GM21423 (cell line): ENCODE data around the gene SDC1.

ENCODE experiments used
- ATAC-seq: cut with Tn5 transposase; IDR thresholded peaks from one replicate; pipeline ENCODE4 v1.9.1; 2021; ENCODE audit warnings: mild to moderate bottlenecking, moderate library complexity; ENCODE audit not compliant: unreplicated experiment

SDC1 gene

GRCh38 chr2:20186078-20186854, 38.7 kb downstream of the SDC1 start:
- no peak for ATAC-seq

GRCh38 chr2:20185176-20186022, 39.5 kb downstream of the SDC1 start:
- ATAC-seq: no peak

GRCh38 chr2:20184067-20184938, 40.6 kb downstream of the SDC1 start:
- no peak for ATAC-seq

DNA sequence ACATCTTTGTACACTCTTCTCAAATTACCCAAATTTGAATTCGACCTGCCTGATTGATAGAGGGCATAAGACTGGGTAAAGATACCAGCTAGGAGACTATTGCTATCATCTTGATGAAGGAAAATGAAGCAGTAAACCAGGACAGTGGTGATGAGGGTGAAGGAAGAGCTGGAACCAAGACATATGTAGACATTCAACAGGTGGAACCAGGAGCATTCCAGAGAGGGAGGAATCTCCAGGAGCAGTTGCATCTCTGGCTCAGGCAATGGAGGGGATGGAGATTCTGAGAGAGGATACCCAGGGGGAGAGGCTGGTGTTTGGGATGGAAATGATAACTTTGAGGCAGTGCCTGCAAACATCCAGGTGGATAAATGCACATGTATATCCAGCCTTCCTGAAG, 41.6 kb downstream of the SDC1 start:
- no peak for ATAC-seq

- ATAC-seq: no peak
These were observed 42.5 kb downstream of the SDC1 start for GRCh38 chr2:20182241-20182931.

GRCh38 chr2:20181761-20182160, 43.2 kb downstream of the SDC1 start:
- ATAC-seq: no peak

DNA sequence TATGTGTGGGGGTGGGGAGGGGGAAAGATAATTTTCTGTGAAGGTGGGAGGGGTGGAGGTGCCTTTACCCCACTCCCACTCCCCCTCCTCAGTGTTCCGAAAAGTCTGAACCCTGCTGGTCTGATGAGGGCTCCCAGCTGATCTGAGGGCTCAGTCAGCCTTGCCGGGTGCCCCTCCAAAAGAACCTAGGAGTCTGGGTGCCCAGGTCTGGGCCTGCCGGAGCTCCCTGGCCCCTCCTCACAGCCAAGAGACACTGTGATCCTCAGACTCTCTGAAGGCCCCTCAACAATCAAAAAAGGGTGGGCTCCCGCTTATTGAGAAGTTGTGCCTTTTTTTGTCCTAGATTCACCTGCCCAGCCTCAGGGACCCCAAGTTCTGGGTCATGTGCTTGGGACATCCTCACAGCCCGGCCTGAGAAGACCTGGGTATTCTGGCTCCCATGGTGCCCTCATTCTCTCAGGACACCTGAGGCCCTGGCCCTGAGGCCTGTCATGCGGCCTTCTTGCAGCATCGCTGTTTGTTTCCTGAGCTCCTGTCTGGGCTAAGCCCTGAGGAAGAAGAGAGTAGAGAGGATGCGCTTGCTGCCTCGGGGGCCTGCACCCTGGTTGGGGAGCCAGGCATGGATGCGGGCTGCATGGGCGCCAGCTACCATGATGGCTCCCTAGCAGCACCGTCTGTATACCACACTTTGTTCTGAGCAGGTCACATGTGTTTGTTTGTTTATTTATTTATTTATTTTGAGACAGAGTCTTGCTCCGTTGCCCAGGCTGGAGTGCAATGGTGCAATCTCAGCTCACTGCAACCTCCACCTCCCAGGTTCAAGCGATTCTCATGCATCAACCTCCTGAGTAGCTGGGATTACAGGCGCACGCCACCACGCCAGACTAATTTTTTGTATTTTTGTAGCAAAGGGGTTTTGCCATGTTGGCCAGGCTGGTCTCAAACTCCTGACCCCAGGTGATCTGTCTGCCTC, 44.0 kb downstream of the SDC1 start:
- ATAC-seq: no peak

DNA sequence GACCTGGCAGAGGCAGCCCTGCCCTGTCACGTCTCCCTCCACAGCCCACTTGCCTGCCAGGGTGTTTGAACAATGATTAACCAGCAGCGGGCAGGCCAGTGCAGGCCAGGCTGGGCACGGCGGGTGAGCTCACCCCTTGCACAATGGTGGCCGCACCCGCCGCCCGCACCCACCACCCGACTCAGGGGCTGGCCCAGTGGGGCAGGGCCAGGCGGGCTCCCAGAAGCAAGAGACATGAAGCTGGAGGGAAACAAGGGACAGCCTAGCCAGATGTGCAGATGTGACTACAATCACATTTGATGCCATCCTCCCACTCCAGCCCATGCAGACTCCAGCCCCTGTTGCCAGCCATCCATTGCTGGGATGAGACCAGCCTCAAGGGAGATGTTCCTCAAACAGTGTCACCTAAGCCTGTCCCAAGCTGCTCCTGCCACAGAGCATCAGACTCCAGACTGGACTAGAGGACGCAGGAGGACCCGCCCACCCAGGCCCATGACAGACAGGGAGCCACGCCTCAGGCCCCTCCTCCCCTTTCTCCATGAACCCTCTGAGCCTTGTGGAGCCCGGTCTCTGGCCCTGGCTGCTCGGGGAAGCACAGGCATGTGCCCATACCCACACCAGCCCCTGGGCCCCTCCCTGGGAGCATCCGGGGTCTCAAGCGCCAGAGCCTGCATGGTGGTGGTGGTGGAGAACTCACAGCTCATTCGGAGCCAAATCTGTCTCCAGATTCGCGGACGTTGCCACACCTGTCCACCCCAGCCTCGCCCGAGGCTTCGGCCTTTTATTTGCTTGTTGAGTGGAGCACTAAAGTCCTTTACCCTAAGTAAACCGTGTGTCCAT, 45.0 kb downstream of the SDC1 start:
- ATAC-seq: no peak

- no peak for ATAC-seq
These were observed 45.5 kb downstream of the SDC1 start for GRCh38 chr2:20179466-20179754.

DNA sequence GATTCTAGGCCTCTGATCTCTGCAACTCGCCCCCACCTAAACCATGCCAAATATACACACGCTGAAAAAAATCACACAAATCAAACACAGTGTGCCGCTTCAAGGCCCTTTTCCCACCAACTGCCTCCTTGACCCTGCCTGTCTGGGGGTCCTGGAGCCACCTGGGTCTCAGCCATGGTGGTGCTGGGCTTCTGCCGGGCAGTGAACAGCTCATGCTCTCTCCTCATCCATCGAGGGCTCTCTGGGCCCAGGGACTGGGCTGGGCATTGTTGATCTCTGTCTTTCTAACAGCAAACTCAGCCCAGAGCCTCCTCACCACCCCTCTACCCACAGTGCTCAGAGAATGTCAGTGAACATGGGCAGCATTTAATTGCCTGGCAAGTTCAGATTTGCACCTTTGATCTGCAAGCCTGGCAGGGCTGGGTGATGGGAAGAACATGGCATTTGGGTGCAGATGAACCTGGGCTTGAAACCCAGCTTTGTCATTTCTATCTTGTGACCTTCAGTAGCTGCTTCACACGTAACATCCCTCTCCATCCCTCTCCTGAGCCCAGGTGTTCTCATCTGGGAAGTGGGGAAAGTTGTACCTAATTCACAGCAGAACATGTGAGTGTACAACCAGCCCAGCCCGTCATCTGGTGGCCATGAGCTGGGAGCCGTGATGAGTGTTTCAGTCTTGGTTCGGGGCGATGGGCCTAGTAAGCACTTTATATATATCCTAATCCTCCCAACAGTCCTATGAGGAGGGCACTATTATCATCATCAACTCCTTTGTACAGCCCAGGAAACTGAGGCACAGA, 46.1 kb downstream of the SDC1 start:
- no peak for ATAC-seq

- no peak for ATAC-seq
These were observed 46.7 kb downstream of the SDC1 start for GRCh38 chr2:20178249-20178607.

GRCh38 chr2:20177556-20178248, 47.2 kb downstream of the SDC1 start:
- no peak for ATAC-seq

DNA sequence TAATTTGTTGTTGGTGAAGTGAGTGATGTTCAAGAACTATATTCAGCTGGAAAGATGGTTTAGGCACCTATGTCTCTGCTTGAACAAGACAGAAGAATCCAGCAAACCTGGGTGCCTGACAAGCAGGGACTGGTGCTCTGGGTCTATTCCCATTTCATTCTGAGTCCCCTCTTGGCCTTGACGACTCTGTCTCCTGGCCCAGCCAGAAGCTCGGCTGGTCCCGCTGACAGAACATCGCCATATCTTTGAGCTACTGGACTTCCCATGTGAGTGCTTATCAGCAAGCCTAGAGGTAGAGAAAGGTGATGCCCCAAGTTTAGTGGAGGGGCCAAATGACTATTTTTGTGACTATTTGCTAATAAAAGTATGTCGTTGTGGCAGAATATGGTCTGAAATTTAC, 48.2 kb downstream of the SDC1 start:
- ATAC-seq: no peak

GRCh38 chr2:20175931-20176330, 49.0 kb downstream of the SDC1 start:
- no peak for ATAC-seq

- no peak for ATAC-seq
These were observed 49.7 kb downstream of the SDC1 start for GRCh38 chr2:20175267-20175666.

GRCh38 chr2:20174410-20174809, 50.5 kb downstream of the SDC1 start:
- ATAC-seq: no peak
